ENCODE results near the gene CYS1. TPM values are rescaled to one million over a fixed set of nuclear protein-coding genes. Genes with fewer than 3 reads are reported as not detected.

Gene CYS1
- total RNA-seq, 3 donors from 2014 or later (not counting 1 experiment from before 2014, with no cell fraction given): not detected

GRCh38 chr2:10091182-10091888 is 11.1 kb upstream of the CYS1 start:
- H3K36me3 ChIP-seq (ENCODE audit: control insufficient read depth, insufficient read depth, low read length): no peaks in the 10 kb centered on the region
- peaks cover 4% of the 10 kb centered on the region for H3K9me3 ChIP-seq (ENCODE audit: control insufficient read depth, insufficient read depth, low read length)
- peak; percentile 53 to 70 (median 68) for ATAC-seq
- H3K4me1 ChIP-seq (ENCODE audit: control insufficient read depth, insufficient read depth, low read length): peaks cover 10% of the 10 kb centered on the region
- Mint-ChIP-seq H3K4me1 (peaks cover 8 to 16% of the 10 kb centered on the region in 2 donors), H3K27ac (peak overlapping the region in 1 of 2 donors; percentile 48), H3K9me3 (no peaks in the 10 kb centered on the region), H3K4me3 (peak overlapping the region; percentile 91), H3K36me3 (no peaks in the 10 kb centered on the region), H3K27me3 (ENCODE audit: low read depth in 2 of 2) (peaks cover 18 to 21% of the 10 kb centered on the region in 2 donors)
- WGBS (ENCODE audit: insufficient coverage): 13% methylated on average over 52 of the region's 52 CpGs
- peak in 1 of 2 donors; percentile 24 for DNase-seq
- TF ChIP-seq CTCF (IDR thresholded peaks at IDR 0.05): no peak
- peaks cover 17% of the 10 kb centered on the region for H3K27me3 ChIP-seq (ENCODE audit: control insufficient read depth, insufficient read depth, low read length)
- intact Hi-C loops (cut with micrococcal nuclease): no loop called here
- H3K4me3 ChIP-seq (ENCODE audit: low read length): peak overlapping the region; percentile 24
- H3K27ac ChIP-seq (ENCODE audit: low read length): no peak overlapping the region

GRCh38 chr2:10089565-10090190 is 9.5 kb upstream of the CYS1 start:
- TF ChIP-seq CTCF (IDR thresholded peaks at IDR 0.05): no peak
- no peak overlapping the region for H3K27ac Mint-ChIP-seq
- peaks cover 8 to 16% of the 10 kb centered on the region in 2 donors for H3K4me1 Mint-ChIP-seq
- H3K4me3 Mint-ChIP-seq: no peak overlapping the region
- H3K36me3 ChIP-seq (ENCODE audit: control insufficient read depth, insufficient read depth, low read length): no peaks in the 10 kb centered on the region
- H3K9me3 Mint-ChIP-seq: no peaks in the 10 kb centered on the region
- peaks cover 4% of the 10 kb centered on the region for H3K9me3 ChIP-seq (ENCODE audit: control insufficient read depth, insufficient read depth, low read length)
- DNase-seq (no peak), ATAC-seq (no peak)
- H3K27ac ChIP-seq (ENCODE audit: low read length): no peak overlapping the region
- WGBS (ENCODE audit: insufficient coverage): 52% methylated on average over 5 of the region's 5 CpGs
- peaks cover 24 to 28% of the 10 kb centered on the region in 2 donors for H3K27me3 Mint-ChIP-seq (ENCODE audit: low read depth in 2 of 2)
- H3K4me3 ChIP-seq (ENCODE audit: low read length): no peak overlapping the region
- intact Hi-C loops (cut with micrococcal nuclease): no loop called here
- peaks cover 17% of the 10 kb centered on the region for H3K27me3 ChIP-seq (ENCODE audit: control insufficient read depth, insufficient read depth, low read length)
- peaks cover 10% of the 10 kb centered on the region for H3K4me1 ChIP-seq (ENCODE audit: control insufficient read depth, insufficient read depth, low read length)
- no peaks in the 10 kb centered on the region for H3K36me3 Mint-ChIP-seq

- 85% methylated on average over 8 of the region's 8 CpGs for WGBS (ENCODE audit: insufficient coverage)
- Mint-ChIP-seq H3K4me3 (no peak overlapping the region), H3K27ac (no peak overlapping the region), H3K36me3 (no peaks in the 10 kb centered on the region), H3K4me1 (peaks cover 8 to 13% of the 10 kb centered on the region in 2 donors), H3K9me3 (no peaks in the 10 kb centered on the region), H3K27me3 (ENCODE audit: low read depth in 2 of 2) (peaks cover 32 to 35% of the 10 kb centered on the region in 2 donors)
- H3K4me1 ChIP-seq (ENCODE audit: control insufficient read depth, insufficient read depth, low read length): peaks cover 12% of the 10 kb centered on the region
- no peak for DNase-seq
- intact Hi-C loops (cut with micrococcal nuclease): no loop called here
- ATAC-seq: no peak
- H3K36me3 ChIP-seq (ENCODE audit: control insufficient read depth, insufficient read depth, low read length): no peaks in the 10 kb centered on the region
- peaks cover 30% of the 10 kb centered on the region for H3K27me3 ChIP-seq (ENCODE audit: control insufficient read depth, insufficient read depth, low read length)
- TF ChIP-seq CTCF (IDR thresholded peaks at IDR 0.05): no peak
- no peak overlapping the region for H3K4me3 ChIP-seq (ENCODE audit: low read length)
- peaks cover 2% of the 10 kb centered on the region for H3K9me3 ChIP-seq (ENCODE audit: control insufficient read depth, insufficient read depth, low read length)
- H3K27ac ChIP-seq (ENCODE audit: low read length): no peak overlapping the region
Observed at GRCh38 chr2:10087360-10087759, 7.1 kb upstream of the CYS1 start.
